Aorta (tissue), 5 donors: ENCODE measurements around the gene FUZ. TPM values are rescaled to one million over a fixed set of nuclear protein-coding genes. Genes with fewer than 3 reads are reported as not detected.

ENCODE experiments used
- ATAC-seq: fragments of 200-7000 bp; cut with Tn5 transposase; one replicate; pipeline ENCODE4 v1.9.1; 2022; ENCODE audit warnings: moderate library complexity; ENCODE audit not compliant: low FRiP score
- DNase-seq, 2 donors: peaks; one replicate each; pipeline ENCODE4 v3.0.0-alpha.2; 2020
- H3K27ac ChIP-seq, 2 donors: one replicate each; pipeline ENCODE4 v1.5.1; 2013; ENCODE audit warnings: low read length in 2 of 2, mild to moderate bottlenecking in 2 of 2, moderate library complexity in 2 of 2, control low read depth in 1 of 2, inconsistent platforms in 1 of 2, low read depth in 1 of 2
- H3K27me3 ChIP-seq, 2 donors: one replicate each; pipeline ENCODE4 v1.6.1; 2013; ENCODE audit warnings: control low read depth in 1 of 2, low read length in 1 of 2, mild to moderate bottlenecking in 1 of 2, moderate library complexity in 1 of 2; ENCODE audit not compliant: insufficient read depth in 2 of 2, control insufficient read depth in 1 of 2
- H3K36me3 ChIP-seq, 2 donors: one replicate each; pipeline ENCODE4 v1.6.1; 2013; ENCODE audit warnings: control low read depth in 1 of 2, low read length in 1 of 2, mild to moderate bottlenecking in 1 of 2; ENCODE audit not compliant: insufficient read depth in 2 of 2, control insufficient read depth in 1 of 2
- H3K4me1 ChIP-seq, 2 donors: one replicate each; pipeline ENCODE4 v1.6.1; 2013; ENCODE audit warnings: low read length in 2 of 2, control low read depth in 1 of 2, mild to moderate bottlenecking in 1 of 2, moderate library complexity in 1 of 2; ENCODE audit not compliant: insufficient read depth in 2 of 2, control insufficient read depth in 1 of 2
- H3K4me3 ChIP-seq, 2 donors: one replicate each; pipeline ENCODE4 v1.5.1; 2013; ENCODE audit warnings: low read length in 2 of 2, control low read depth in 1 of 2, mild to moderate bottlenecking in 1 of 2
- H3K9me3 ChIP-seq: one replicate; pipeline ENCODE4 v1.6.1; 2013; ENCODE audit warnings: mild to moderate bottlenecking, low read length; ENCODE audit not compliant: control insufficient read depth
- WGBS, 2 donors: extraction: QIAGEN DNeasy Blood & Tissue Kit; methylation state at CpG; one replicate each; pipeline ENCODE4 v1.1.7; 2013; 5-methylcytosine and 5-hydroxymethylcytosine counted together
- intact Hi-C, 2 donors: fragments of 100-400 bp; cut with DNase I; formaldehyde crosslinking; loops; one replicate each; pipeline versions ENCODE4 v1.14.2 to v1.15.0; 2022
- polyA plus RNA-seq, 2 donors: library from polyadenylated mRNA; stranded (reverse); fragments of 200-250 nt; gene quantifications; one replicate each; pipeline ENCODE4 v1.2.3, GENCODE V29; 2013
- total RNA-seq, 2 donors: library from RNA; stranded (reverse); fragmentation: NEBNext Ultra II Directional; extraction: Animal tissue kit (Norgen Biotek cat#: 25700); gene quantifications; one replicate each; pipeline ENCODE4 v1.2.1, GENCODE V29; 2021
- donor health status: healthy with polysubstance abuse.
- donor health status: Bipolar disorder and iron deficiency.
- donor health status: DM: no; HTN: no; CAD: no.
- donor health status: DM: no; HTN: no; CAD: no.
- donor health status: DM: yes; HTN: yes; CAD: no.

Gene FUZ
- total and polyA plus RNA-seq, 4 donors, result 9.3 to 27.8 (median 14.8) TPM

- DNase-seq, result no peak
- Histone ChIP-seq H3K36me3 (no peaks in the 10 kb centered on the region), H3K4me3 (no peak overlapping the region), H3K9me3 (no peaks in the 10 kb centered on the region), H3K27me3 (no peaks in the 10 kb centered on the region), H3K4me1 (no peaks in the 10 kb centered on the region), H3K27ac (no peak overlapping the region)
- WGBS, 2 donors, result 90 to 93% methylated on average over 18 of the region's 18 CpGs
- intact Hi-C loops, result no loop called here
- no peak for ATAC-seq
Observed at GRCh38 chr19:49838885-49839588, 25.9 kb upstream of the FUZ start.

- no peaks in the 10 kb centered on the region for H3K36me3 ChIP-seq
- no peaks in the 10 kb centered on the region for H3K27me3 ChIP-seq
- no peak overlapping the region for H3K27ac ChIP-seq
- no peaks in the 10 kb centered on the region for H3K4me1 ChIP-seq
- DNase-seq (no peak), ATAC-seq (no peak)
- H3K9me3 ChIP-seq, result no peaks in the 10 kb centered on the region
- 94% methylated on average over 9 of the region's 9 CpGs for WGBS, 2 donors
- intact Hi-C loops, result no loop called here
- H3K4me3 ChIP-seq, result no peak overlapping the region
Observed at GRCh38 chr19:49837425-49837824, 24.3 kb upstream of the FUZ start.

DNA sequence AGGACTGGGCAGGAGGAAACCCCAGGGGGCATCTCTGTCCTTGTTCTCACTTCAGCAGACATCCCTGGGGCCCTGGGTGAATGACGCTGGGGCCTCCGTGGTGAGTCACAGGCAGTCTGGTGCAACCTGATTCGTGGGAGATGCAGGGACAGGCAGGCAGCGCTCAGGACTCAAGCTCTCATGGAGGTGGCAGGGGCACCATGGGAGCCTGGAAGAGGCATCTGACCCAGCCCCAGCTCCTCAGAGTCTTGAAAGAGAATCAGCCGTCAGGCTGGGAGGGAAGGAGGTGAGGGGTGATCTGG is 23.9 kb upstream of the FUZ start:
- ATAC-seq (no peak), DNase-seq (no peak)
- Histone ChIP-seq H3K9me3 (no peaks in the 10 kb centered on the region), H3K4me3 (no peak overlapping the region), H3K27ac (no peak overlapping the region), H3K36me3 (no peaks in the 10 kb centered on the region), H3K4me1 (no peaks in the 10 kb centered on the region), H3K27me3 (no peaks in the 10 kb centered on the region)
- intact Hi-C loops, result no loop called here
- 85% methylated on average over 5 of the region's 5 CpGs for WGBS, 2 donors

DNA sequence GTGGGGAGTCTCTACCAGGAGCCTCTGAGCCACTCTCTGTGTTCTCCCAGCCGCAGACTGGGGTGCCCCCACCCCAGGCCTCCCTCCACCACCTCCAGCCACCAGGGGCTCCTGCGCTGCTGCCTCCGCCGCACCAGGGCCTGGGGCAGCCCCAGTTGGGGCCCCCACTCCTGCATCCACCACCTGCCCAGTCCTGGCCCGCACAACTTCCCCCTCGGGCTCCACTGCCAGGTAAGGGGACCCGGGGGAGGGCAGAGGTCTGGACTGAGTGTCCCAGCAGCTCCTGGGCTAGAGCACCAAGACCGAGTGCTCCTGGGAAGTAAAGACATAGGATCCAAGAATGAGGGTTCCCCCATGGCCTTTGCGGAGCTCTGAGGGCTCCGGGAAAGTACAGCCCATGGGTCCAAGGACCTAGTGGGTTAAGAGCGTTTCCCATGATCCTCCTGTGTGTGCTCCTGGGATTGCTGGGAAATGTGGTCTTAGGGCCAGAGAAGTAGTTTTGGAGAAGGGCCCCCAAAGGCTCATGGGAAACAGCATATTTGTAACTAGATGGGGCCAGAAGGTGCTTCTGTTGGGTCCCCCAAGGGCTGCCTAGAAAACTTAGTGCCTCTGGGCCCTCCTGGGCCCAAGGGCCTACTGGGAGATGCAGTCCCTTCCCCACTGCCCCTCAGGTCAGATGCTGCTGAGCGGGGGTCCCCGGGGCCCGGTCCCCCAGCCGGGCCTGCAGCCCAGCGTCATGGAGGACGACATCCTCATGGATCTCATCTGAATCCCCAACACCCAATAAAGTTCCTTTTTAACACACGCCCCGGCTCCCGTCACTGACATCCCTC is 23.3 kb upstream of the FUZ start:
- intact Hi-C loops, result no loop called here

DNA sequence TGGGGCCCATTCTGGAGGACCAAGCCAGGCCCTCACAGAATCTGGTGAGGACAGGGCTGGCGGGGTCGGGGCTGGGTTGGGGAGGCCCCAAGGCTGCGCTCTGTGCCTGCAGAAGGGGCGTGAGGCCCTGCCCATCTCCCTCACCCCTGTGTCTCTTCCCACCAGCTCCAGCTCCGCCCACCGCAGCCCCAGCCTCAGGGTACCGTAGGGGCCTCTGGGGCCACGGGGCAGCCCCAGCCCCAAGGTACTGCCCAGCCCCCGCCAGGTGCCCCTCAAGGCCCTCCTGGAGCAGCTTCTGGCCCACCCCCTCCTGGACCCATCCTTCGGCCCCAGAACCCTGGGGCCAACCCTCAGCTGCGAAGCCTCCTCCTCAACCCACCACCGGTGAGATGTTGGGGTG is 22.5 kb upstream of the FUZ start:
- no peak overlapping the region for H3K4me3 ChIP-seq
- intact Hi-C loops, result no loop called here
- 92% methylated on average over 11 to 12 of the region's 12 CpGs for WGBS, 2 donors
- H3K27ac ChIP-seq, result no peak overlapping the region
- H3K9me3 ChIP-seq, result no peaks in the 10 kb centered on the region
- H3K36me3 ChIP-seq, result no peaks in the 10 kb centered on the region
- DNase-seq, result no peak
- no peaks in the 10 kb centered on the region for H3K27me3 ChIP-seq
- H3K4me1 ChIP-seq, result no peaks in the 10 kb centered on the region
- ATAC-seq, result no peak

More for the DNA sequence above, 23.3 kb upstream of the FUZ start:
- ATAC-seq, result no peak
- WGBS, 2 donors, result 92 to 93% methylated on average over 20 of the region's 20 CpGs
- Histone ChIP-seq H3K9me3 (no peaks in the 10 kb centered on the region), H3K27me3 (no peaks in the 10 kb centered on the region), H3K36me3 (no peaks in the 10 kb centered on the region), H3K4me3 (no peak overlapping the region), H3K4me1 (no peaks in the 10 kb centered on the region), H3K27ac (no peak overlapping the region)
- no peak for DNase-seq

DNA sequence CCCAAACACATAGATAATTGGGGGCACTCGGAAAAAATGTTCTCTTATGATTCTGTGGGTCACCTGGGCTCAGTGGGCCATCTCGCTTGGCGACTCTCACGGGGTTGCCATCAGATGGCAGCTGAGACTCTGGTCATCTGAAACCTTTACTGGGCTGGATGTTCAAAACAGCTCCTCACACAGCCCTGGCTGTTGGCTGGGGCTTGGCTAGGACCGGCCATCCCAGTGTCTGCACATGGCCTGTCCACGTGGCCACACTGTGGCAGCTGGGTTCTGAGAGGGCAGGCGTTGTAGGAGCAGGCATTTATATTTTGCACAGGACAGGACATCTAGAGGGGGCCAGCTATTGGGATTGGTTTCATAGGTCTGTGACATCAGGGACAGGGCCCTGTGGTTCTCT is 20.5 kb upstream of the FUZ start:
- no peaks in the 10 kb centered on the region for H3K4me1 ChIP-seq
- H3K9me3 ChIP-seq, result no peaks in the 10 kb centered on the region
- H3K27ac ChIP-seq, result no peak overlapping the region
- H3K36me3 ChIP-seq, result no peaks in the 10 kb centered on the region
- no peak overlapping the region for H3K4me3 ChIP-seq
- DNase-seq (no peak), ATAC-seq (no peak)
- intact Hi-C loops, result no loop called here
- 88 to 90% methylated on average over 7 of the region's 7 CpGs for WGBS, 2 donors
- H3K27me3 ChIP-seq, result no peaks in the 10 kb centered on the region

- Histone ChIP-seq H3K4me1 (no peaks in the 10 kb centered on the region), H3K4me3 (no peak overlapping the region), H3K27me3 (no peaks in the 10 kb centered on the region), H3K9me3 (no peaks in the 10 kb centered on the region), H3K36me3 (no peaks in the 10 kb centered on the region), H3K27ac (no peak overlapping the region)
- intact Hi-C loops, result no loop called here
- 67 to 73% methylated on average over 9 of the region's 9 CpGs for WGBS, 2 donors
- ATAC-seq, result no peak
- no peak for DNase-seq
Observed at GRCh38 chr19:49832556-49832955, 19.5 kb upstream of the FUZ start.

GRCh38 chr19:49831592-49831991 is 18.5 kb upstream of the FUZ start:
- H3K9me3 ChIP-seq, result no peaks in the 10 kb centered on the region
- WGBS, 2 donors, result 96 to 97% methylated on average over 8 of the region's 8 CpGs
- H3K27me3 ChIP-seq, result no peaks in the 10 kb centered on the region
- H3K27ac ChIP-seq, result no peak overlapping the region
- no peak overlapping the region for H3K4me3 ChIP-seq
- no peaks in the 10 kb centered on the region for H3K36me3 ChIP-seq
- DNase-seq (no peak), ATAC-seq (no peak)
- H3K4me1 ChIP-seq, result no peaks in the 10 kb centered on the region
- intact Hi-C loops, result no loop called here

- ATAC-seq, result no peak
- no peaks in the 10 kb centered on the region for H3K4me1 ChIP-seq
- no peaks in the 10 kb centered on the region for H3K9me3 ChIP-seq
- WGBS, 2 donors, result 94 to 95% methylated on average over 12 of the region's 12 CpGs
- H3K4me3 ChIP-seq, result no peak overlapping the region
- no peaks in the 10 kb centered on the region for H3K36me3 ChIP-seq
- H3K27ac ChIP-seq, result no peak overlapping the region
- DNase-seq, result no peak
- intact Hi-C loops, result no loop called here
- no peaks in the 10 kb centered on the region for H3K27me3 ChIP-seq
Observed at GRCh38 chr19:49830766-49831165, 17.7 kb upstream of the FUZ start.
